ENCODE data around the gene TMEM204. TPM values are rescaled to one million over a fixed set of nuclear protein-coding genes. Genes with fewer than 3 reads are reported as not detected.

The TMEM204 gene
- total RNA-seq, 3 donors from 2014 or later (not counting 1 experiment from before 2014, with no cell fraction given), result 3.3 to 14.1 (median 7.8) TPM

GRCh38 chr16:1542166-1542500 lies 8.7 kb downstream of the TMEM204 start:
- ATAC-seq, result no peak
- Histone ChIP-seq H3K9me3 (ENCODE audit: control insufficient read depth, insufficient read depth, low read length) (no peaks in the 10 kb centered on the region), H3K4me1 (ENCODE audit: control insufficient read depth, insufficient read depth, low read length) (peaks cover 45% of the 10 kb centered on the region), H3K4me3 (ENCODE audit: low read length) (no peak overlapping the region), H3K27ac (ENCODE audit: low read length) (no peak overlapping the region), H3K27me3 (ENCODE audit: control insufficient read depth, insufficient read depth, low read length) (no peaks in the 10 kb centered on the region), H3K36me3 (ENCODE audit: control insufficient read depth, insufficient read depth, low read length) (peaks cover 5% of the 10 kb centered on the region)
- H3K9me3 Mint-ChIP-seq, result no peaks in the 10 kb centered on the region
- intact Hi-C loops (cut with micrococcal nuclease), result no loop called here
- H3K27me3 Mint-ChIP-seq (ENCODE audit: low read depth in 2 of 2), result no peaks in the 10 kb centered on the region
- H3K4me3 Mint-ChIP-seq, result no peak overlapping the region
- H3K4me1 Mint-ChIP-seq, result peaks cover 22% of the 10 kb centered on the region in 2 donors
- no peak for TF ChIP-seq CTCF (IDR thresholded peaks at IDR 0.05)
- no peak for DNase-seq
- no peaks in the 10 kb centered on the region for H3K36me3 Mint-ChIP-seq
- no peak overlapping the region for H3K27ac Mint-ChIP-seq
- 81% methylated on average over 2 of the region's 2 CpGs for WGBS (ENCODE audit: insufficient coverage)

GRCh38 chr16:1542533-1542932 lies 9.1 kb downstream of the TMEM204 start:
- no peak overlapping the region for H3K4me3 Mint-ChIP-seq
- H3K4me1 Mint-ChIP-seq, result peaks cover 18 to 21% of the 10 kb centered on the region in 2 donors
- no peak for TF ChIP-seq CTCF (IDR thresholded peaks at IDR 0.05)
- no peak overlapping the region for H3K27ac ChIP-seq (ENCODE audit: low read length)
- no peaks in the 10 kb centered on the region for H3K9me3 Mint-ChIP-seq
- no peak overlapping the region for H3K27ac Mint-ChIP-seq
- H3K27me3 Mint-ChIP-seq (ENCODE audit: low read depth in 2 of 2), result no peaks in the 10 kb centered on the region
- intact Hi-C loops (cut with micrococcal nuclease), result no loop called here
- no peak for DNase-seq
- no peaks in the 10 kb centered on the region for H3K9me3 ChIP-seq (ENCODE audit: control insufficient read depth, insufficient read depth, low read length)
- H3K36me3 ChIP-seq (ENCODE audit: control insufficient read depth, insufficient read depth, low read length), result peaks cover 5% of the 10 kb centered on the region
- ATAC-seq, result no peak
- no peaks in the 10 kb centered on the region for H3K27me3 ChIP-seq (ENCODE audit: control insufficient read depth, insufficient read depth, low read length)
- WGBS (ENCODE audit: insufficient coverage), result 97% methylated on average over 18 of the region's 18 CpGs
- H3K36me3 Mint-ChIP-seq, result no peaks in the 10 kb centered on the region
- peaks cover 41% of the 10 kb centered on the region for H3K4me1 ChIP-seq (ENCODE audit: control insufficient read depth, insufficient read depth, low read length)
- H3K4me3 ChIP-seq (ENCODE audit: low read length), result no peak overlapping the region

- H3K27ac Mint-ChIP-seq, result peak overlapping the region; percentile 78 to 90
- Histone ChIP-seq H3K9me3 (ENCODE audit: control insufficient read depth, insufficient read depth, low read length) (no peaks in the 10 kb centered on the region), H3K4me1 (ENCODE audit: control insufficient read depth, insufficient read depth, low read length) (peaks cover 34% of the 10 kb centered on the region), H3K27me3 (ENCODE audit: control insufficient read depth, insufficient read depth, low read length) (no peaks in the 10 kb centered on the region), H3K4me3 (ENCODE audit: low read length) (no peak overlapping the region), H3K27ac (ENCODE audit: low read length) (peak overlapping the region; percentile 30), H3K36me3 (ENCODE audit: control insufficient read depth, insufficient read depth, low read length) (peaks cover 5% of the 10 kb centered on the region)
- TF ChIP-seq CTCF (IDR thresholded peaks at IDR 0.05), result no peak
- no peaks in the 10 kb centered on the region for H3K36me3 Mint-ChIP-seq
- ATAC-seq (peak; percentile 65 to 79 (median 70)), DNase-seq (peak in 1 of 2 donors; percentile 62)
- 29% methylated on average over 30 of the region's 30 CpGs for WGBS (ENCODE audit: insufficient coverage)
- intact Hi-C loops (cut with micrococcal nuclease), result no loop called here
- no peaks in the 10 kb centered on the region for H3K27me3 Mint-ChIP-seq (ENCODE audit: low read depth in 2 of 2)
- peak overlapping the region; percentile 78 for H3K4me3 Mint-ChIP-seq
- peaks cover 10 to 16% of the 10 kb centered on the region in 2 donors for H3K4me1 Mint-ChIP-seq
- no peaks in the 10 kb centered on the region for H3K9me3 Mint-ChIP-seq
These were observed 9.8 kb downstream of the TMEM204 start for GRCh38 chr16:1543085-1543896.

Measured in natural killer cell (primary cell).